HG02571 (cell line): Measurements from ENCODE around the gene SPATA25.

Experiments
- ATAC-seq: cut with Tn5 transposase; IDR thresholded peaks from one replicate; pipeline ENCODE4 v1.9.1; 2021; ENCODE audit warnings: mild to moderate bottlenecking, moderate library complexity; ENCODE audit not compliant: unreplicated experiment

Gene SPATA25

DNA sequence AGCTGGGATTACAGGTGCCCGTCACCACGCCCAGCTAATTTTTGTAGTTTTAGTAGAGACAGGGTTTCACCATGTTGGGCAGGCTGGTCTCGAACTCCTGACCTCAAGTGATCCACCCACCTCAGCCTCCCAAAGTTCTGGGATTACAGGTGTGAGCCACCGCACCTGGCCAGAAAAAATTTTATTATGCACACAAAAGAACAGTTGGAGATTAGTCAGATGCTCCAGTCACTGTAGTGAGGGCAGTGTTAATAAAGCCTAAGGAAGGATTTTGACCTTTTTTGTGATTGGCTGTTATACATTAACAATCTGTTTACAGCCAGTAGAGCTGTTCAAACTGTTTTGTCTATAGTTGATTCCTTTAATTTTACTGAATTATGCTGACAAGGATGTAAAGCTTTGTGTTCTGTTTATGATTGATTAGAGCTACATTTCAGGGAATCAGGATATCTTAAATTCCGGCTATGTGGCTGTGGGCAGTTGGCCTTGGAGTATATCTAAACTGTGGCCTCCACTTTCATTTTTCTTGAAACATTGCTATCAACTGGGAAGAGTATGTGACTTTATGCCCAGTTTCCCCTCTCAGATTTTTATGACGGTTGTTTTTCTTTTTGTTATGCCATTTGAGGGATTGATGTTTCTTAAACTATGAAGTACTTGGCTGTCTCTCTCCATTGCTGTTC, 20.1 kb downstream of the SPATA25 start:
- ATAC-seq: no peak

DNA sequence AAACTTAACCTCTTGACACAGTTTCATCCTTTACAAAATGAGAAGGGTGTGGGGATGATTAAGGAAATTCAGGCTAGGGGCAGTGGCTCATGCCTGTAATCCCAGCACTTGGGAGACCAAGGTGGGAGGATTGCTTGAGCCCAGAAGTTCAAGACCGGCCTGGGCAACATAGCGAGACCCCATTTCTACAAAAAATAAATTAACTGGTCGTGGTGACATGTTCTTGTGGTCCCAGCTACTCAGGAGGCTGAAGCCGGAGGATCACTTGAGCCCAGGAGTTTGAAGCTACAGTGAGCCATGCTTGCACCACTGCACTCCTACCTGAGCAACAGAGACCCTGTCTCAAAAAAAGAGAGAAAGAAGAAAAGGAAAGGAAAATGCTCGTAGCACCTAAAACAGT, 21.0 kb downstream of the SPATA25 start:
- ATAC-seq: no peak

DNA sequence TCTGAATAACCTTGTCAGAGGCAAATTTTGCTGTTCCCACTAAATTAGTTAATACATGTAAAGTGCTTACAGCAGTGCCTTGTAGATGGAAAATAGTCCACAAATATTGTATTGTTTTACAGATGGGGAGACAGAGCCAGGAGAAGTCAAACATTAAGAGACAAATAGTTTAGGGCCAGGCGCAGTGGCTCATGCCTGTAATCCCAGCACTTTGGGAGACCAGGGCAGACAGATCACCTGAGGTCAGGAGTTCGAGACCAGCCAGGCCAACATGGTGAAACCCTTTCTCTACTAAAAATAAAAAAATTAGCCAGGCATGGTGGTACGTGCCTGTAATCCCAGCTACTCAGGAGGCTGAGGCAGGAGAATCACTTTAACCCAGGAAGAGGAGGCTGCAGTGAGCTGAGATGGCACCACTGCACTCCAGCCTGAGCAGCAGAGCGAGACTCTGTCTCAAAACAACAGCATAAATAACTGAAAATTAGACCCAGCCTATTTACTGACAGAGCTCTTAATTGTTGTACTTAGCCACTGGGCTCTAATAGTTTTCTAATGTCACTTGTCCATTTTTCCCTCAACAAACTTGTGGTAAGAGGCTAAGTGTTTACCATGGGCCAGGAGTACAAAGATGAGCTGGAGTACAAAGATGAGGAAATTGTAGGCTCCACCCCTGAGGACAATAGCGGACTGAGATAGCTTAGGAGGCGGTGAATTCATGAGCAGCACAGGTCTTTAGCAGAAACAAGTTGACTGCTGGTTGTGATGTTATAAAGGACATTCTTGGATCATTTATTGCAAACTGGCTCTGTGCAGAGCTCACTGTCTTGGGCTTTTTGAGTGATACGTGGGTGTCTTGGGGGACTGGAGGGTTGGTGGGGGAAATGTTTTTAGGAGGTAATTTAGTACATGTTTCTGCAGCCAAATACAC, 23.6 kb downstream of the SPATA25 start:
- ATAC-seq: no peak

DNA sequence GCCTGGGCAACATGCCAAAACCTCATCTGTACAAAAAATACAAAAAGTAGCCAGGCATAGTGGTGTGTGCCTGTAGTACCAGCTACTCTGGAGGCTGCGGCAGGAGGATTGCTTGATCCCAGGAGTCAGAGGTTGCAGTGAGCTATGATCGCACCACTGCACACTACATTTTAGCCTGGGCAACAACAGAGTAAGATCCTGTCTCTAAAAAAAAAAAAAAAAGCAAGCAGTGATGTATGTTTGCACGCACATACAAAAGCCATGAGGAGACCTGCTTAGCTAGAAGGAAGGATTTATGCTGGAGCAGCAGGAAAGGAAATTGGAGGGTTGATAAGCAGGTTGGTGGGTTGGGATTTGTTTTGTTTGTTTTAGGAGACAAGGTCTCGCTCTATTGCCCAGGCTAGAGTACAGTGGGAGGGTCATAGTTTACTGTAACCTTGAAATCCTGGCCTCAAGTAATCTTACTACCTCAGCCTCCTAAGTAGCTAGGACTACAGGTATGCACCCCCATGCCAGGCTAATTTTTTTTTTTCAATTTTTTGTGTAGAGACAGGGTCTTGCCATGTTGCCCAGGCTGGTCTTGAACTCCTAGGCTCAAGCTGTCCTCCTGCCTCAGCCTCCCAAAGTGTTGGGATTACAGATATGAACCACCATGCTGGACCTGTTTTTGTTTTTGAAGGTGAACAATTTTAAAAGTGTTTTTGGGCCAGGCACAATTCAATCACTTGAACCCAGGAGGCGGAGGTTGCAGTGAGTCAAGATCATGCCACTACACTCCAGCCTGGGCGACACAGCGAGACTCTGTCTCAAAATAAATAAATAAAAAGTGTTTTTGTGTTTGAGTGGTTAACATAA, 26.0 kb downstream of the SPATA25 start:
- ATAC-seq: no peak

DNA sequence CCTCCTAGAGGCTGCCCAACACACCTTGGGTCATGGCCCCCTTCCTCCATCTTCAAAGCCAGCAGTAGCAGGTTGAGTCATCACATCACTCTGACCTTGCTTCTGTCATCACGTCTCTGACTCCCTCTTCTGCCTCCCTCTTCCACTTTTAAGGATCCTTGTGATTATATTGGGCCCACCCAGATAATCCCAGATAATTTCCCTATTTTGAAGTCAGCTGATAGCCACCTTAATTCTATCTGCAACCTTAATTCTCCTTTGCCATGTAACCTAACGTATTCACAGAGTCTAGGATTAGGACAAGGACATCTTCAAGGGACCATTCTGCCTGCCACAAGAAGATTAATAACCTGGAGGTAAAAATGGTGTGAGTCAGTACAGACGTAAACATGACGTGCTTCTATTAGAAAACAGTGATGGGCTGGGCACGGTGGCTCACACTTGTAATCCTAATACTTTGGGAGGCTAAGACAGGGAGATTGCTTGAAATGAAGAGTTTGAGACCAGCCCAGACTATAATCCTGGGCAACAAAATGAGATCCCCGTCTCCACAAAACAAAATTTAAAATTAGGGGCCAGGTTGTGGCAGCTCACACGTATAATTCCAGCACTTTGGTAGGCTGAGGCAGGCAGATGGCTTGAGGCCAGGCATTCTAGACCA, 26.7 kb downstream of the SPATA25 start:
- ATAC-seq: no peak

DNA sequence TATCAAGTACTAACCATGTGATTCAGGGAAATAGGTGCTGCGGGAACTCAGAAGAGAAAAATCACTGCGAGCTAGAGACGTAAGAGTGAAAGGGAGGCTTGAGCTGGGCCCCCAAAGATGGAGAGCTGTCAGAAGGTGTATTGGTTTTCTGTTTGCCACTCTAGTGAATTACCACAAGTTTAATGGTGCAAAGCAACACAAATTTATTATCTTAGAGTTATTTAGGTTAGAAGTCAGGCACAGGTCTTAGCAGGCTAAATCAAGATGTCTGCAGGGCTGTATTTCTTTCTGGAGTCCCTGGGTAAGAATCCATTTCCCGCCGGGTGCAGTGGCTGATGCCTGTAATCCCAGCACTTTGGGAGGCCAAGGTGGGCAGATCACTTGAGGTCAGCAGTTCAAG, 27.5 kb downstream of the SPATA25 start:
- ATAC-seq: no peak

DNA sequence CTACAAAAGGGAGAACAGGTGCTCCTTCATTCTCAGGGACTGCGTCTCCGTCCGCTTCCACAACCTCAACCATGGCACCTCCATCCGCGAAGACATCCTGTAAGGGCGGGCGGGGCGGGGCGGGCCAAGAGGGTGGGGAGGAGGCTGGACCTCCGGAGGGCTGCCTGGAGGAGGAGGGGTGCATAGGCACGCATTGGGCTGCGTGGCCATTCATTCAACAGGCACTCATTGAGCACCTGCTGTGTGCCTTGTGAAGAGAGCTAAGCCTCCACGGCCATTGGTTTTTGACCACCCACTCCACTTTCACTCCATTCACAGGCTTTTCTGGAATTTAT, 29.6 kb downstream of the SPATA25 start:
- no peak for ATAC-seq

DNA sequence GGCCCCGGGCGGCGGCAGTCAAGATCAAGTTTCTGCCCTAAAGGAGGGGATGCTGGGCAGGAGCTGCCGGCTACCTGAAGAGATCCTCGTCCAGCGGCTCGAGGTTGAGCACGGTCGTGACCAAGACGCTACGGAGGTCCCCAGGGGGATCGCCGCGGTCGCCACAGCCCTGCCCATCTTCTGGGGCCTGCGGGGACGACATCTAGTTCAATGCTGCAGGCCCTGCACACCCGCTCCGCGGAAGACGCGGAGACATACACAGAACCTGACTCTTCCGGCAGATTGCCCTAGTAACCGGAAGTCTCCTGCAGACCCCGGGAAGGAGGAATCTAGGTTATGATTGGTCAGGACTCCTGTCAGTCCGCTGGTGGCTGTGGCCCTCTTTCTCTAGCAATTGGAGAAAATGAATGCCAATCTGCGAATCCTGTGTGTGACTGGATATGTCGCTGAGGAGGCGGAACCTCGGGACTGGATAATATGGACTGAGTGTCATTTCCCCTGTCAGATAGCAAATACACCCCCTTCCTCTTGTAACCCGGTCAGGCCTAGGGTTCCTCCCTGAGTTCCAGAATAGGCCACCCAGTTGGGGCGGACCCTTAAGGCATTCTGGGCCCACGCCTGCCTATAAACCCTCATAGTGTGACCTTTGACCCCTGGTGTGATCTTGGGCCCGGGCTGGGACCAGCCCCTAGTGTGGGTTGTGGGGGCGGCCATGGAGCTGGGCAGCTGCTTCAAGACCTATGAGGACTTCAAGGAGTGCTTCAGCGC, 30.1 kb downstream of the SPATA25 start, which contains the start of the genes ACOT8 and ZSWIM3:
ACOT8 (minus strand) TSS at position 279 of the 768 bp plus-strand sequence; CDS start at position 202, 77 bp downstream.
ZSWIM3 (plus strand) TSS at position 501 of the 768 bp plus-strand sequence; CDS start at position 713, 212 bp downstream.
- peak; percentile 95 for ATAC-seq

DNA sequence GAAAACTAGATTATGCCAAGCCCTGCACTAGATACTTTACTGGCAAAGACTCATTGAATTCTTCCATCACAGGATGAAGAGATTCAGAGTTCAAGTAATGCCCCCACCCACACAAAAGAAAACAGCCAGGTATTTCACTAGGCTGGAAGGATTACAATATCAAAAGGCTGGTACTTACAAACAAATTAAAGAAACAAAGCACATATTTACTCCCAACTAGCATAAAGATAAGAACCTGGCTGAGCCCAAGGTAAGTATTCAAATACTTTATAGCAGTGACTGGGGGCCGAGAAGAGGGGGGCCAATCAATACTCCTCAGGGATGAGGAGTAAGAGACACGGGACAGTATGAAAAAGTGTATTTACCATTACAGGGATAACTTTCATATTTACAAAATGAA, 33.9 kb downstream of the SPATA25 start:
- no peak for ATAC-seq

DNA sequence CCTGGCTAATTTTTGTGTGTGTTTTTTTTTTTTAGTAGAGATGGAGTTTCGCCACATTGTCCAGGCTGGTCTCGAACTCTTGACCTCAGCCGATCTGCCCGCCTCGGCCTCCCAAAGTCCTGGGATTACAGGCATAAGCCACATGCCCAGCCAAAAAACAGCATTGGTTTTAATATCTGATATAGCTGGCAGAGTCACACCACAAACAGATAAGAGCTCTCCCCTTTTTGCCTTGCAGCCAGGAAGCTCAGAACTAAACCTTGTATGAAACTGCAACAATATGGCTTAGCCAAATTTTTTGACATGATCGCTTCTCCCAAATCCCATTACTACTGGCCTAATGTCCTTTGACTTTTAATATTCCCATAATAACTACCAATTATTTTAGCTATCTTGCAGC, 35.1 kb downstream of the SPATA25 start:
- no peak for ATAC-seq

DNA sequence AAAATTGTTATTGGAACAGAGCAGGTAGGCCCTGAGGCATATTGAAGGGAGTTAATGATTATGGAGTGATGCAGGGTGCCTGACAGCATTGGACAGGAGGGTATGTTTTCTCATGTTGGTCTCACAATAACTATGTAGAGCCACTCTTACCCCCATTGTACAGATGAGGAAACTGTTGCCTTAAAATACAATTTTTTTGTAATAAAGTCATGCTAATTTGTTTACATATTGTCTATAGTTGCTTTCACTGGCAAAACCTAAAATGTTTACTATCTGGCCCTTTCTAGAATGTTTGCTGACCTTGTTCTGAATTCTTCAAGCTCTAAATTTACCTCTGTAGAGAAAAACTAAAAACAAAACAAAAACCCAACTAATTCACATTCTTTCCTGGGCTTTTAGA, 35.9 kb downstream of the SPATA25 start:
- no peak for ATAC-seq

DNA sequence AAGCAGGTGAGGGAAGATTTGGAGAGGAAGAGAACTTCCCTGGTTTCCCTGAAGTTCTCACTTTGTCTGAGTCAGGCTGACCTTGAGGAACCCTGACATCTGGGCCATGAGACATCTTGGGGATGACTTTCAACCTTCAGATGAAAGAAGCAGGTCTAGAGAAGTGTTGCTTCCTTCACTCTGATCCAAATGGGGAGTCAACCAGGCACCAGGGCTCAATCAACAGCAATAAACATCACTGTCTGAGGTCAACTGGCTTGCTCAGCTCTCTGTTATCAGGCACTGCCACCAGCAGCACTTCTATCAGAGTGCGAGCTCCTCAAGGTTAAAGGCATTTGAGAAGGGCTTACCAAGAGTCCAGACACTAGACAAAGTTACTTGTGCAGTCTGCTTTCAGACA, 36.5 kb downstream of the SPATA25 start:
- ATAC-seq: no peak

DNA sequence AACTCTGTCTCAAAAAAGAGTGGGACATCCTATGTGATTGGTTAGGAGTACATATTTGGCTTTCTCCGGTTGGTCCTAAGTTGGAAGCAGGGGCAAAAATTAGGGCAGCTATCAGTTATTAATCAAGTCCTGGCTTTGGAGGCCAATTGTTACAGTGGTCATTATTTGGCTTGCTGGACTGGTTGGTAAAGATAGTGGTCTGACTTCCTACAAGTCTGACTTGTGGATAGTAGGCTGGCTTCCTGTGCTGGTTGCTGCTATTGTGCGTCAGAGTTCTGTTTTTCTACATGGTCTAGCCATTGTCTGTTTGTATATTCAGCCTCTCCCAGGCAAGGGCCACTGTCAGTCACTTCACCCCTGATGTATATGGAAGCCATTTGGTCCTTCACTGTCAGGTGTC, 37.2 kb downstream of the SPATA25 start:
- no peak for ATAC-seq

DNA sequence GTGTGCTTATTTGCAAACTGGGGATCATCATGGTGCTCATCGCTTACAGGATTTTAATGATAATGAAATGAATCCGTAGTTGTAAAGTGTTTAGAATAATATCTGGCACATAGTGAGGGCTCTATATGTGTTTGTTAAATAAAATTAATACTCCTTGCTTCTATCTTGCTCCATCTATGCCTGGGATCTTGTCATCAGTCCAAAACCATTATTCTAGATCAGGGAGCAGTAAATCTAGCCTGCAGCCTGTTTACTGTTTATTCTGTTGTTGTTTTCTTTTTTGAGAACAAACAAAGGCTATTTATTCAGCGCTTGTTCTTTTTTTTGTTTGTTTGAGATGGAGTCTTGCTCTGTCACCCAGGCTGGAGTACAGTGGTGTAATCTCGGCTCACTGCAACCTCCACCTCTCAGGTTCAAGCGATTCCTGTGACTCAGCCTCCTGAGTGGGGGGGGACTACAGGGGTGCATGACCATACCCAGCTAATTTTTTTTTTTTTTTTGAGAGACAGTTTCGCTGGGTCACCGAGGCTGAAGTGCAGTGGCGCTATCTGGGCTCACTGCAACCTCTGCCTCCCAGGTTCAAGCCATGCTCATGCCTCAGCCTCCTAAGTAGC, 38.3 kb downstream of the SPATA25 start:
- ATAC-seq: no peak

DNA sequence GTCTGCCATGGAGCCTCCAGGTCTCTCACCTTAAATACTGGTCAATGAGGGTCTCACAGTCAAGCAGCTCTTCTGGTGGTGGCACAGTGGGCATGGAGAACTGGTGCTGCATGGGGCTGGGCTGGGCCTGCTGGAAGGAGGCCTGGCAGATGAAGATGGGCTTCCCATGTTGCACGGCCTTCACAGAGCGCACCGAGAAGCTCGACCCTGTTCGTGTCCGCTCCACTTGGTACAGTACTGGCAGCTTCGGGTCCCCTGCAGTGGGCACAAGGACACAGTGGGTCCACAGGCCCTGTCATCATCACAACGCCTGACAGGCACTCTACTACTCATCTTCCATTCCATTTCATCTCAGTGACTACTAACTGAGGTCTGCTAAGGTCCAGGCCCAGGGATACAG, 39.0 kb downstream of the SPATA25 start:
- no peak for ATAC-seq

DNA sequence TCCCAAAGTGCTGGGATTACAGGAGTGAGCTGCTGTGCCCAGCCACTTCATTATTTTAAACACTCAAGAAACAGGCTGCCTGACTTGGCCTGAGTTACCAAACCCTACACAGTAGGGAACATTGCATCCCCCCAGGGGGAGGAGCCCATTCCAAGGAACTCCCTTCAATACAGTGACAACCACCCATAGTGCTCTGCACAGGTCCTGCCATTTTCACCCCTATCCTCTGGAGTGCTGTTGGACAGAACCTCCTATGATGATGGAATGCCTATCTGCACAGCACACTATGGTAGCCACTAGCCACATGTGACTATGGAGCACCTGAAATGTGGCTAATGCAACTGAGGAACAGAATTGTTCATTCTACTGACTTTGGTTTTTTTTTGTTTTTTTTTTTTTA, 42.0 kb downstream of the SPATA25 start:
- ATAC-seq: no peak

DNA sequence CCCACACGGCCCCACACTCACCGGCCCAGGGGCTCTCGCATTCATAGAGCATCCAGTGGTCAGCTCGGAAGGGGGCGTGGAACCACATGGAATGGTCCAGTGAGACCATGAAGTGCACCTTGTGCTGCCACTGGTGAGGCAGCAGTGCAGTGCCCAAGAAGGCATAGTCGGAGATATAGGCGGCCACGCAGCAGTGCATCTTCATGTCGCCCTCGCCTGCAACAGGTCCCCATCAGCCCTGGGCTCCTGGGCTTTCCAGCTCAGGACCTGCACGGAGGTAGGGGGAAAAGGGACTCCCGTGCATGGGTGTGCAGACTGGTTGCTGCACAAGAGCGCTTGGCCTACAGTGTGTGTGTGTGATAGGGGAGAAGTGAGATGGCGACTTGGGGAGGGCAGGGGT, 43.9 kb downstream of the SPATA25 start:
- ATAC-seq: no peak

DNA sequence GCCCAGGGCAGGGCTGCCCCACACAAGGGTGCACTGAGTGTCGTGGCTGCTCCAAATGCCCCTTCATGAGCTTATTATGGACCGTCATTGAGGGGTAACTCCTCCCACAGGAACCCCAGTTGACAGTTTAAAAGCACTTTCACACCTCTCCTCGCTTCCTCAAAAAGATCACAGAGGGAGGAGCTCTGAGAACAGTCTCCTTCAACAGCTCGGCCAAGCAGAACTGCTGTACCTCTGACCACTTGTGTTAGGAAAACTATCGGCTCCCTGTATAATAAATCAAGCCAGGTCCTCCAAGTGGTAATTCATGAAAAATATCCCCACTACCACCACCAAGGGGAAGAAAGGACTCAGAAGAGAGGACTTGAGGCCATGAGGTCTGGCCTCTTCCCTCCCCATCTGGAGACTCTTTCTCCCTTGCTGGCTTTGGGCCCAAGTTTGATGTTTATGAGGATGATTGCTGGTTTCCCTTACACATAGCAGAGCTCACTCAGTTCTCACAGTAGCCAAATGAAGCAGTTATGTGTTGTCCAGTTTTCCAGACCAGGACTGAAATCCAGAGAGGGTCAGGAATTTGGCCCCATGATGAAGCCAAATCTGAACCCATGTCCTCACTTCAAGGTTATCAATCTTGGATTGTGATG, 45.1 kb downstream of the SPATA25 start:
- ATAC-seq: no peak
